Measurements from ENCODE around the gene INPP4B. TPM values are rescaled to one million over a fixed set of nuclear protein-coding genes. Genes with fewer than 3 reads are reported as not detected.

The INPP4B gene
- total and polyA plus RNA-seq, 2 experiments from 2014 or later, result 4.6 to 5.5 TPM

GRCh38 chr4:142544039-142544438 lies 302.1 kb downstream of the INPP4B start:
- Histone ChIP-seq H3K4me1 (ENCODE audit: low read depth) (no peaks in the 10 kb centered on the region), H3K4me3 (no peak overlapping the region), H3K9me3 (ENCODE audit: low read depth) (no peaks in the 10 kb centered on the region), H3K27me3 (no peaks in the 10 kb centered on the region), H3K27ac (no peak overlapping the region), H3K36me3 (no peaks in the 10 kb centered on the region)
- no peak for TF ChIP-seq CTCF (IDR thresholded peaks at IDR 0.05; ENCODE audit: low read depth, low read length)
- DNase-seq (ENCODE audit: low read depth in 1 of 2, low spot score in 1 of 2), result no peak

DNA sequence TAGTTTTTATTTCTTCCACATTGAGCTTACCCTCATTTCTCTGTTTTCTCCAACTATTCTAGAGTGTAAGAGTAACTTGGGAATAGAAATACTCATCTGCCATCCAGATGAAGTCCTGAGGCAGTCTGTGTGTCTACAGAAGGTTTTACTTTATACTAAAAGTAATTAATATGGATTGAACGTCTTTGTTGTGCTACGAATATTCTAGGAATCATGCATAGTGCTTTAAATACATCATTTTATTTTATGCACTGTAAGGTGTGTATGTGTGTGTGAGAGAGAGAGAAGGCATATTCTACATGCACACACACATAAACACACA lies 305.7 kb downstream of the INPP4B start:
- Histone ChIP-seq H3K27me3 (no peaks in the 10 kb centered on the region), H3K4me1 (ENCODE audit: low read depth) (no peaks in the 10 kb centered on the region), H3K9me3 (ENCODE audit: low read depth) (no peaks in the 10 kb centered on the region), H3K36me3 (no peaks in the 10 kb centered on the region), H3K4me3 (no peak overlapping the region), H3K27ac (no peak overlapping the region)
- no peak for TF ChIP-seq CTCF (IDR thresholded peaks at IDR 0.05; ENCODE audit: low read depth, low read length)
- no peak for DNase-seq (ENCODE audit: low read depth in 1 of 2, low spot score in 1 of 2)

- Histone ChIP-seq H3K27ac (no peak overlapping the region), H3K9me3 (ENCODE audit: low read depth) (no peaks in the 10 kb centered on the region), H3K4me1 (ENCODE audit: low read depth) (no peaks in the 10 kb centered on the region), H3K27me3 (no peaks in the 10 kb centered on the region), H3K4me3 (no peak overlapping the region), H3K36me3 (no peaks in the 10 kb centered on the region)
- TF ChIP-seq CTCF (IDR thresholded peaks at IDR 0.05; ENCODE audit: low read depth, low read length), result no peak
- no peak for DNase-seq (ENCODE audit: low read depth in 1 of 2, low spot score in 1 of 2)
Measured at GRCh38 chr4:142539796-142540482, 306.2 kb downstream of the INPP4B start.

DNA sequence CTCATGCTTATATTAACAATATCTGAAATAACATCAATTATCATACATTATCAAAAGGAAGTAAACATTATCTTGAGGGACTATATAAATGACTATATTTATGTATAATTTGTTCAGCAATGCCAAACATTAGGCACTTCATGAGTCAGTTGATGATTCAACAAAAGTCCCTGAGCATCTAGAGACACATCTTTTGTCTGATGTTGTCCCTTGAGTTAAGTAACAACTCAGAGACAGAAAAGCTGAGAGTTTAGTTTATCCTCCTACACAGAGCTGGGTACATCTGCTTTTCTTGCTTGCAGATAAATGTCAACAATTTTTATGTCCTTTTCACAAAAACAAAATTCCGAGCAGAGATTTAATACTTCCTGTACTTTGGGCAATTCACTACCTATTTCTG lies 311.1 kb downstream of the INPP4B start:
- H3K36me3 ChIP-seq, result no peaks in the 10 kb centered on the region
- no peak overlapping the region for H3K4me3 ChIP-seq
- H3K27ac ChIP-seq, result no peak overlapping the region
- no peak for TF ChIP-seq CTCF (IDR thresholded peaks at IDR 0.05; ENCODE audit: low read depth, low read length)
- H3K27me3 ChIP-seq, result no peaks in the 10 kb centered on the region
- DNase-seq (ENCODE audit: low read depth in 1 of 2, low spot score in 1 of 2), result no peak
- peaks cover 32% of the 10 kb centered on the region for H3K4me1 ChIP-seq (ENCODE audit: low read depth)
- H3K9me3 ChIP-seq (ENCODE audit: low read depth), result no peaks in the 10 kb centered on the region

DNA sequence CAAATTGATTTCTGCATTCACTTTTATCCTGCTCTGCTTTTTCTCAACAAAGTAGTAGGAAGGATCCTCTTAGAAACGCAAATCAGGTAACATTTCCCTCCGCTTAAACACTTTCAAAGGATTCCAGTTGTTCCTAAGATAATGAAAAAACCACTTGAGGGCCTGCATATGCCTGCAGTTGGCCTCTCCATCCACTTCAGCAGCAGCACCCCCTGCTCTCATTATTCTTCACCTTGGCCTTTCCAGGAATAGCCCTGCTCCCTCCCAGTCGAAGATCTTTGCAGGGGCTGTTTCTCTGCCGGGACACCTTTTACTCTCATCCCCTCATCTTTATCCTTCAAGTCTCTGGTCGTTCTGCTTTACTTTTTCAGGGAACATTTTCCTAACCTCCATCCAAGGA lies 314.0 kb downstream of the INPP4B start:
- TF ChIP-seq CTCF (IDR thresholded peaks at IDR 0.05; ENCODE audit: low read depth, low read length), result no peak
- H3K27ac ChIP-seq, result peak overlapping the region; percentile 8
- no peaks in the 10 kb centered on the region for H3K36me3 ChIP-seq
- no peak overlapping the region for H3K4me3 ChIP-seq
- peak in 1 of 2 donors; percentile 77 for DNase-seq (ENCODE audit: low read depth in 1 of 2, low spot score in 1 of 2)
- peaks cover 32% of the 10 kb centered on the region for H3K4me1 ChIP-seq (ENCODE audit: low read depth)
- H3K27me3 ChIP-seq, result no peaks in the 10 kb centered on the region
- H3K9me3 ChIP-seq (ENCODE audit: low read depth), result no peaks in the 10 kb centered on the region
